Transverse colon (tissue), 4 donors: ENCODE data around the gene DLGAP1.

Experiments
- CTCF ChIP-seq, 5 experiments: fragments of 200-600 bp in 3 of 5; fragments of 450-650 bp in 2 of 5; sonication (generic) in 3 of 5; IDR thresholded peaks; 1 replicate in 2 of 5; 2 replicates in 3 of 5; pipeline ENCODE4 v1.5.1; 2016 to 2017; ENCODE audit warnings: antibody characterized with exemption in 5 of 5, inconsistent platforms in 3 of 5, mild to moderate bottlenecking in 2 of 5, moderate library complexity in 1 of 5
- EP300 ChIP-seq: sonication (generic); formaldehyde crosslinking; IDR thresholded peaks from one replicate; pipeline ENCODE4 v1.6.1; 2017; ENCODE audit warnings: antibody characterized with exemption, low read depth
- POLR2A ChIP-seq: fragments of 450-650 bp; IDR thresholded peaks from one replicate; pipeline ENCODE4 v1.6.1; 2016; ENCODE audit warnings: antibody characterized with exemption, mild to moderate bottlenecking, moderate library complexity
- POLR2AphosphoS5 ChIP-seq, 3 donors: sonication (generic); formaldehyde crosslinking; IDR thresholded peaks; one replicate each; pipeline ENCODE4 v1.6.1; 2016; ENCODE audit warnings: antibody characterized with exemption in 3 of 3

GRCh38 chr18:3892152-3892551, 563.0 kb downstream of the DLGAP1 start:
- TF ChIP-seq CTCF (IDR thresholded peaks at IDR 0.05), result no peak
- no peak for TF ChIP-seq POLR2A
- TF ChIP-seq POLR2AphosphoS5 (IDR thresholded peaks at IDR 0.05), result no peak
- TF ChIP-seq EP300, result no peak
